Esophagus (tissue), 2 donors: ENCODE results near the gene RAI14. TPM values are rescaled to one million over a fixed set of nuclear protein-coding genes. Genes with fewer than 3 reads are reported as not detected.
A peak's percentile ranks its signal among the peaks of the same experiment; 100 is the strongest.

Experiments used
- H3K27ac ChIP-seq, 2 donors: one replicate each; pipeline ENCODE4 v1.5.1; 2013; ENCODE audit warnings: low read depth in 2 of 2, mild to moderate bottlenecking in 2 of 2, inconsistent platforms in 1 of 2, low read length in 1 of 2, moderate library complexity in 1 of 2
- H3K27me3 ChIP-seq, 2 donors: one replicate each; pipeline ENCODE4 v1.6.1; 2013; ENCODE audit warnings: low read length in 2 of 2, control low read depth in 1 of 2, mild to moderate bottlenecking in 1 of 2; ENCODE audit not compliant: insufficient read depth in 2 of 2, control insufficient read depth in 1 of 2
- H3K36me3 ChIP-seq, 2 donors: one replicate each; pipeline ENCODE4 v1.6.1; 2013; ENCODE audit warnings: low read length in 1 of 2; ENCODE audit not compliant: control insufficient read depth in 2 of 2, insufficient read depth in 2 of 2
- H3K4me1 ChIP-seq, 2 donors: one replicate each; pipeline ENCODE4 v1.6.1; 2013; ENCODE audit warnings: low read length in 1 of 2; ENCODE audit not compliant: control insufficient read depth in 2 of 2, insufficient read depth in 2 of 2
- H3K4me3 ChIP-seq, 2 donors: one replicate each; pipeline ENCODE4 v1.5.1; 2013; ENCODE audit warnings: low read length in 2 of 2, mild to moderate bottlenecking in 2 of 2, low read depth in 1 of 2, moderate library complexity in 1 of 2
- H3K9me3 ChIP-seq, 2 donors: one replicate each; pipeline ENCODE4 v1.6.1; 2013; ENCODE audit warnings: mild to moderate bottlenecking in 2 of 2, low read depth in 1 of 2, low read length in 1 of 2, moderate library complexity in 1 of 2; ENCODE audit not compliant: control insufficient read depth in 2 of 2, insufficient read depth in 1 of 2
- WGBS, 2 donors: extraction: QIAGEN DNeasy Blood & Tissue Kit; methylation state at CpG; one replicate each; pipeline ENCODE4 v1.1.7; 2013; 5-methylcytosine and 5-hydroxymethylcytosine counted together
- polyA plus RNA-seq, 2 donors: library from polyadenylated mRNA; stranded (reverse); fragments of 200-250 nt; gene quantifications; one replicate each; pipeline ENCODE4 v1.2.3, GENCODE V29; 2013
- donor health status: healthy with polysubstance abuse.
- donor health status: Bipolar disorder and iron deficiency.

RAI14 gene
- polyA plus RNA-seq, 2 donors = 2.1 to 3.4 TPM

GRCh38 chr5:34833090-34833489 is 177.0 kb downstream of the RAI14 start:
- Histone ChIP-seq H3K27me3 (no peaks in the 10 kb centered on the region), H3K9me3 (no peaks in the 10 kb centered on the region), H3K4me3 (no peak overlapping the region), H3K4me1 (no peaks in the 10 kb centered on the region), H3K27ac (no peak overlapping the region), H3K36me3 (no peaks in the 10 kb centered on the region)
- WGBS, 2 donors = 88 to 90% methylated on average over 1 of the region's 1 CpG

- no peaks in the 10 kb centered on the region for H3K9me3 ChIP-seq
- WGBS, 2 donors = 75 to 77% methylated on average over 9 of the region's 9 CpGs
- no peak overlapping the region for H3K4me3 ChIP-seq
- no peaks in the 10 kb centered on the region for H3K4me1 ChIP-seq
- no peaks in the 10 kb centered on the region for H3K36me3 ChIP-seq
- H3K27me3 ChIP-seq = no peaks in the 10 kb centered on the region
- H3K27ac ChIP-seq = no peak overlapping the region
Observed at GRCh38 chr5:34833976-34834793, 178.1 kb downstream of the RAI14 start.

- Histone ChIP-seq H3K4me1 (no peaks in the 10 kb centered on the region), H3K27me3 (no peaks in the 10 kb centered on the region), H3K9me3 (no peaks in the 10 kb centered on the region), H3K4me3 (no peak overlapping the region), H3K27ac (no peak overlapping the region), H3K36me3 (no peaks in the 10 kb centered on the region)
- WGBS, 2 donors = 67 to 78% methylated on average over 1 of the region's 1 CpG
Observed at GRCh38 chr5:34834794-34835089, 178.6 kb downstream of the RAI14 start.

- no peaks in the 10 kb centered on the region for H3K9me3 ChIP-seq
- H3K4me3 ChIP-seq = no peak overlapping the region
- no peak overlapping the region for H3K27ac ChIP-seq
- no peaks in the 10 kb centered on the region for H3K27me3 ChIP-seq
- H3K36me3 ChIP-seq = no peaks in the 10 kb centered on the region
- no peaks in the 10 kb centered on the region for H3K4me1 ChIP-seq
- WGBS, 2 donors = 83 to 85% methylated on average over 3 of the region's 3 CpGs
Observed at GRCh38 chr5:34835664-34836063, 179.5 kb downstream of the RAI14 start.

GRCh38 chr5:34838785-34839714 is 182.9 kb downstream of the RAI14 start, which contains the start of gene TTC23L:
TSS of gene TTC23L (plus strand) at chr5:34839164. CDS start at chr5:34840672, 1,508 bp downstream.
- 2 to 3% methylated on average over 73 of the region's 73 CpGs for WGBS, 2 donors
- Histone ChIP-seq H3K27me3 (no peaks in the 10 kb centered on the region), H3K27ac (peak within 1 kb of the TSS; percentile 47 to 85), H3K9me3 (no peaks in the 10 kb centered on the region), H3K4me3 (peak within 1 kb of the TSS; percentile 71 to 87), H3K4me1 (no peaks in the 10 kb centered on the region), H3K36me3 (no peaks in the 10 kb centered on the region)

- H3K27ac ChIP-seq = no peak overlapping the region
- no peaks in the 10 kb centered on the region for H3K4me1 ChIP-seq
- no peaks in the 10 kb centered on the region for H3K9me3 ChIP-seq
- H3K36me3 ChIP-seq = no peaks in the 10 kb centered on the region
- no peaks in the 10 kb centered on the region for H3K27me3 ChIP-seq
- no peak overlapping the region for H3K4me3 ChIP-seq
- 85 to 94% methylated on average over 2 of the region's 2 CpGs for whole genome bisulfite sequencing, 2 donors
Observed at GRCh38 chr5:34841816-34842215, 185.7 kb downstream of the RAI14 start.

- H3K4me1 ChIP-seq = no peaks in the 10 kb centered on the region
- 82 to 94% methylated on average over 7 of the region's 7 CpGs for WGBS, 2 donors
- no peaks in the 10 kb centered on the region for H3K27me3 ChIP-seq
- H3K27ac ChIP-seq = no peak overlapping the region
- H3K36me3 ChIP-seq = no peaks in the 10 kb centered on the region
- H3K9me3 ChIP-seq = no peaks in the 10 kb centered on the region
- no peak overlapping the region for H3K4me3 ChIP-seq
Observed at GRCh38 chr5:34842554-34842953, 186.4 kb downstream of the RAI14 start.

- WGBS, 2 donors = 71 to 77% methylated on average over 2 of the region's 2 CpGs
Observed at GRCh38 chr5:34843497-34843896, 187.4 kb downstream of the RAI14 start.

GRCh38 chr5:34844106-34844505 is 188.0 kb downstream of the RAI14 start:
- Histone ChIP-seq H3K36me3 (no peaks in the 10 kb centered on the region), H3K9me3 (no peaks in the 10 kb centered on the region), H3K27ac (no peak overlapping the region), H3K27me3 (no peaks in the 10 kb centered on the region), H3K4me3 (no peak overlapping the region), H3K4me1 (no peaks in the 10 kb centered on the region)
- 64 to 65% methylated on average over 3 of the region's 3 CpGs for WGBS, 2 donors

More at GRCh38 chr5:34843497-34843896, 187.4 kb downstream of the RAI14 start:
- Histone ChIP-seq H3K27me3 (no peaks in the 10 kb centered on the region), H3K4me3 (no peak overlapping the region), H3K27ac (no peak overlapping the region), H3K4me1 (no peaks in the 10 kb centered on the region), H3K9me3 (no peaks in the 10 kb centered on the region), H3K36me3 (no peaks in the 10 kb centered on the region)
